Gastroesophageal sphincter (tissue), 3 donors: ENCODE data around the gene SNPH.

Experiments used
- CTCF ChIP-seq, 4 experiments: fragments of 200-600 bp in 2 of 4; fragments of 450-650 bp in 2 of 4; sonication (generic) in 1 of 4; IDR thresholded peaks; one replicate each; pipeline ENCODE4 v1.5.1; 2017 to 2019; ENCODE audit warnings: antibody characterized with exemption in 4 of 4, mild to moderate bottlenecking in 2 of 4, moderate library complexity in 2 of 4
- EP300 ChIP-seq: sonication (generic); formaldehyde crosslinking; IDR thresholded peaks from one replicate; pipeline ENCODE4 v1.6.1; 2017; ENCODE audit warnings: antibody characterized with exemption, mild to moderate bottlenecking
- POLR2A ChIP-seq, 2 donors: fragments of 450-650 bp; IDR thresholded peaks; one replicate each; pipeline ENCODE4 v1.6.1; 2017; ENCODE audit warnings: antibody characterized with exemption in 2 of 2, mild to moderate bottlenecking in 2 of 2, moderate library complexity in 1 of 2
- POLR2AphosphoS5 ChIP-seq: sonication (generic); formaldehyde crosslinking; IDR thresholded peaks from one replicate; pipeline ENCODE4 v1.6.1; 2017; ENCODE audit warnings: antibody characterized with exemption

GRCh38 chr20:1295276-1295930, 29.3 kb downstream of the SNPH start:
- TF ChIP-seq POLR2AphosphoS5 (no peak), CTCF (IDR thresholded peaks at IDR 0.05) (no peak), POLR2A (IDR thresholded peaks at IDR 0.05) (no peak), EP300 (no peak)
